Cardiac fibroblast (primary cell): ENCODE data around the gene ZNF133.

Experiments
- DNase-seq, 2 donors: peaks; one replicate each; pipeline versions ENCODE4 v3.0.0 to v3.0.0-alpha.2; 2010; ENCODE audit warnings: low read depth in 2 of 2
- H3K4me3 ChIP-seq, 2 donors: replicated peaks in 1 of 2; 1 replicate in 1 of 2; 2 replicates in 1 of 2; pipeline ENCODE4 v1.5.1; 2011; ENCODE audit warnings: low read depth in 2 of 2, low read length in 2 of 2, mild to moderate bottlenecking in 2 of 2, moderate library complexity in 1 of 2
- TF ChIP-seq, protein P1 (sequence below): IDR thresholded peaks from one replicate; pipeline ENCODE4 v1.5.1; 2011; ENCODE audit warnings: low read depth, mild to moderate bottlenecking, low read length, inconsistent platforms

ZNF133 gene

GRCh38 chr20:18304618-18305017, 16.3 kb downstream of the ZNF133 start:
- TF ChIP-seq, protein P1, sequence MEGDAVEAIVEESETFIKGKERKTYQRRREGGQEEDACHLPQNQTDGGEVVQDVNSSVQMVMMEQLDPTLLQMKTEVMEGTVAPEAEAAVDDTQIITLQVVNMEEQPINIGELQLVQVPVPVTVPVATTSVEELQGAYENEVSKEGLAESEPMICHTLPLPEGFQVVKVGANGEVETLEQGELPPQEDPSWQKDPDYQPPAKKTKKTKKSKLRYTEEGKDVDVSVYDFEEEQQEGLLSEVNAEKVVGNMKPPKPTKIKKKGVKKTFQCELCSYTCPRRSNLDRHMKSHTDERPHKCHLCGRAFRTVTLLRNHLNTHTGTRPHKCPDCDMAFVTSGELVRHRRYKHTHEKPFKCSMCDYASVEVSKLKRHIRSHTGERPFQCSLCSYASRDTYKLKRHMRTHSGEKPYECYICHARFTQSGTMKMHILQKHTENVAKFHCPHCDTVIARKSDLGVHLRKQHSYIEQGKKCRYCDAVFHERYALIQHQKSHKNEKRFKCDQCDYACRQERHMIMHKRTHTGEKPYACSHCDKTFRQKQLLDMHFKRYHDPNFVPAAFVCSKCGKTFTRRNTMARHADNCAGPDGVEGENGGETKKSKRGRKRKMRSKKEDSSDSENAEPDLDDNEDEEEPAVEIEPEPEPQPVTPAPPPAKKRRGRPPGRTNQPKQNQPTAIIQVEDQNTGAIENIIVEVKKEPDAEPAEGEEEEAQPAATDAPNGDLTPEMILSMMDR = peak; percentile 21
- DNase-seq = peak in 1 of 2 donors; percentile 5
- no peak overlapping the region for H3K4me3 ChIP-seq

GRCh38 chr20:18307301-18307700, 19.0 kb downstream of the ZNF133 start:
- TF ChIP-seq, protein P1 = no peak
- DNase-seq = no peak
- H3K4me3 ChIP-seq = no peak overlapping the region

GRCh38 chr20:18310051-18310450, 21.7 kb downstream of the ZNF133 start:
- DNase-seq = no peak
- H3K4me3 ChIP-seq = no peak overlapping the region
- TF ChIP-seq, protein P1 = no peak

DNA sequence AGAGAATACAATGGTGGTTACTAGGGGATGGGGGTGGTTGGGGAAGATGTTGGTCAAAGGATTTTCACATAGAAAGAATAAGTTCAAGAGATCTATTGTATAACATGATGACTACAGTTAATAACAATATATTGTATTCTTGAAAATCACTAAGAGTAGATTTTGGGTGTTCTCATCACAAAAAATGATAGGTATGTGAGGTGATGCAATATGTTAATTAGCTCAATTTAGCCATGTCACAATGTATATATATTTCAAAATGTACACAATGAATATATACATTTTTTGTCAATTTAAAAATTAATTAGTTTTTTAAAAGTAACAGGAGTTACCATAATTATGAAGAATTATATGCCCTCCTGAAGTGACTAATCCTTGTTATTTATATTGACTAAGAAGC, 22.3 kb downstream of the ZNF133 start:
- TF ChIP-seq, protein P1 = no peak
- no peak overlapping the region for H3K4me3 ChIP-seq
- peak in 1 of 2 donors; percentile 17 for DNase-seq

- DNase-seq = no peak
- TF ChIP-seq, protein P1 = no peak
- H3K4me3 ChIP-seq = no peak overlapping the region
These were observed 24.4 kb downstream of the ZNF133 start for GRCh38 chr20:18312723-18313122.

- DNase-seq = no peak
- TF ChIP-seq, protein P1 = no peak
- H3K4me3 ChIP-seq = no peak overlapping the region
These were observed 25.1 kb downstream of the ZNF133 start for GRCh38 chr20:18313411-18313810.

GRCh38 chr20:18314786-18315406, 26.6 kb downstream of the ZNF133 start:
- TF ChIP-seq, protein P1 = no peak
- peak; percentile 8 to 77 for DNase-seq

More at GRCh38 chr20:18314786-18315406, 26.6 kb downstream of the ZNF133 start:
- no peak overlapping the region for H3K4me3 ChIP-seq
